HG03139 (cell line): ENCODE data around the gene TIMM22.
"Not testable (repeated sequence)": the region's sequence is repeated elsewhere in the genome, so short reads cannot be mapped to it uniquely, and the experiment has no call there.

Experiments
- ATAC-seq: cut with Tn5 transposase; IDR thresholded peaks from one replicate; pipeline ENCODE4 v1.9.1; 2021; ENCODE audit not compliant: unreplicated experiment

TIMM22 gene

GRCh38 chr17:1037238-1037879, 40.4 kb downstream of the TIMM22 start:
- ATAC-seq: no peak

- ATAC-seq: no peak
Observed at GRCh38 chr17:1038459-1039122, 41.7 kb downstream of the TIMM22 start.

- ATAC-seq: no peak
Observed at GRCh38 chr17:1039123-1039507, 42.2 kb downstream of the TIMM22 start.

- ATAC-seq: no peak
Observed at GRCh38 chr17:1039511-1040215, 42.7 kb downstream of the TIMM22 start.

GRCh38 chr17:1040216-1040600, 43.3 kb downstream of the TIMM22 start:
- ATAC-seq: no peak

GRCh38 chr17:1041746-1042145, 44.8 kb downstream of the TIMM22 start:
- ATAC-seq: no peak

GRCh38 chr17:1042486-1042885, 45.6 kb downstream of the TIMM22 start:
- ATAC-seq: no peak

- no peak for ATAC-seq
Observed at GRCh38 chr17:1043601-1044251, 46.8 kb downstream of the TIMM22 start.

- not testable (repeated sequence) for ATAC-seq
Observed at GRCh38 chr17:1044387-1045009, 47.6 kb downstream of the TIMM22 start.

GRCh38 chr17:1045456-1045855, 48.5 kb downstream of the TIMM22 start:
- no peak for ATAC-seq

GRCh38 chr17:1047177-1047878, 50.4 kb downstream of the TIMM22 start:
- ATAC-seq: no peak

GRCh38 chr17:1047879-1048470, 51.0 kb downstream of the TIMM22 start:
- ATAC-seq: no peak

- not testable (repeated sequence) for ATAC-seq
Observed at GRCh38 chr17:1048516-1049115, 51.7 kb downstream of the TIMM22 start.

- no peak for ATAC-seq
Observed at GRCh38 chr17:1049446-1050225, 52.7 kb downstream of the TIMM22 start.

GRCh38 chr17:1050246-1050995, 53.5 kb downstream of the TIMM22 start:
- ATAC-seq: no peak

- no peak for ATAC-seq
Observed at GRCh38 chr17:1050996-1051925, 54.3 kb downstream of the TIMM22 start.
